Epithelial cell of proximal tubule (primary cell): ENCODE data around the gene ZNF579. TPM values are rescaled to one million over a fixed set of nuclear protein-coding genes. Genes with fewer than 3 reads are reported as not detected.

Source experiments
- DNase-seq: peaks from one replicate; pipeline ENCODE4 v3.0.0-alpha.2; 2011; ENCODE audit warnings: low read depth
- H3K4me3 ChIP-seq: 2 replicates; pipeline ENCODE4 v1.5.1; 2011; ENCODE audit warnings: low read depth, mild to moderate bottlenecking, low read length
- total RNA-seq: library from RNA; depleted of rRNA; stranded (reverse); fragments of >200 nt; gene quantifications from 2 replicates; pipeline ENCODE4 v1.2.3, GENCODE V29; 2015
- TF ChIP-seq, protein P1 (sequence below): conservative IDR thresholded peaks from 2 replicates; pipeline ENCODE4 v1.5.1; 2012; ENCODE audit warnings: low read depth, mild to moderate bottlenecking, low read length

ZNF579 gene
- total RNA-seq, 1 donor from 2014 or later = 10.0 TPM

DNA sequence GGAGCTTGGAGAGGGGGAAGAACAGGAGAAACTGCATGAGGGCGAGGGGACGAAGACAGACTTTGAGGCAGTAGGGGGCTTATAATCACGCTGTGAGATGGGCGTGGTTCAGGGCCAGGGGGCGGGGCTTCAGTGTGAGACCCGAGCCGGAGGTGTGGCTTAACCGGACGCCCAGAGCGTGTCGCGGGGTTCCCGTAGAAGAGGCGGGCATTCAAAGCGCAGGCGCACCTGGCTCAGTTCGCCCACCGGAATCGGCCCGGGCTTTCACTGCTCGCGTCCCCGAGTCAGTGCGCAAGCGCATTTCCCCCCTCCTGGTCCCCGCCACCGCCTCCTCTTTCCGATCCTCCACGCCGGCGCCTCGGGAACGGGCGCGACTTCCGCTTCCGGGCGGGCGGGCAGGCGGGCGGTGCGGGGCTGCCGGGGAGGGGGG lies 24.6 kb upstream of the ZNF579 start:
- H3K4me3 ChIP-seq = peak overlapping the region; percentile 86
- DNase-seq = no peak
- TF ChIP-seq, protein P1, sequence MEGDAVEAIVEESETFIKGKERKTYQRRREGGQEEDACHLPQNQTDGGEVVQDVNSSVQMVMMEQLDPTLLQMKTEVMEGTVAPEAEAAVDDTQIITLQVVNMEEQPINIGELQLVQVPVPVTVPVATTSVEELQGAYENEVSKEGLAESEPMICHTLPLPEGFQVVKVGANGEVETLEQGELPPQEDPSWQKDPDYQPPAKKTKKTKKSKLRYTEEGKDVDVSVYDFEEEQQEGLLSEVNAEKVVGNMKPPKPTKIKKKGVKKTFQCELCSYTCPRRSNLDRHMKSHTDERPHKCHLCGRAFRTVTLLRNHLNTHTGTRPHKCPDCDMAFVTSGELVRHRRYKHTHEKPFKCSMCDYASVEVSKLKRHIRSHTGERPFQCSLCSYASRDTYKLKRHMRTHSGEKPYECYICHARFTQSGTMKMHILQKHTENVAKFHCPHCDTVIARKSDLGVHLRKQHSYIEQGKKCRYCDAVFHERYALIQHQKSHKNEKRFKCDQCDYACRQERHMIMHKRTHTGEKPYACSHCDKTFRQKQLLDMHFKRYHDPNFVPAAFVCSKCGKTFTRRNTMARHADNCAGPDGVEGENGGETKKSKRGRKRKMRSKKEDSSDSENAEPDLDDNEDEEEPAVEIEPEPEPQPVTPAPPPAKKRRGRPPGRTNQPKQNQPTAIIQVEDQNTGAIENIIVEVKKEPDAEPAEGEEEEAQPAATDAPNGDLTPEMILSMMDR = no peak

DNA sequence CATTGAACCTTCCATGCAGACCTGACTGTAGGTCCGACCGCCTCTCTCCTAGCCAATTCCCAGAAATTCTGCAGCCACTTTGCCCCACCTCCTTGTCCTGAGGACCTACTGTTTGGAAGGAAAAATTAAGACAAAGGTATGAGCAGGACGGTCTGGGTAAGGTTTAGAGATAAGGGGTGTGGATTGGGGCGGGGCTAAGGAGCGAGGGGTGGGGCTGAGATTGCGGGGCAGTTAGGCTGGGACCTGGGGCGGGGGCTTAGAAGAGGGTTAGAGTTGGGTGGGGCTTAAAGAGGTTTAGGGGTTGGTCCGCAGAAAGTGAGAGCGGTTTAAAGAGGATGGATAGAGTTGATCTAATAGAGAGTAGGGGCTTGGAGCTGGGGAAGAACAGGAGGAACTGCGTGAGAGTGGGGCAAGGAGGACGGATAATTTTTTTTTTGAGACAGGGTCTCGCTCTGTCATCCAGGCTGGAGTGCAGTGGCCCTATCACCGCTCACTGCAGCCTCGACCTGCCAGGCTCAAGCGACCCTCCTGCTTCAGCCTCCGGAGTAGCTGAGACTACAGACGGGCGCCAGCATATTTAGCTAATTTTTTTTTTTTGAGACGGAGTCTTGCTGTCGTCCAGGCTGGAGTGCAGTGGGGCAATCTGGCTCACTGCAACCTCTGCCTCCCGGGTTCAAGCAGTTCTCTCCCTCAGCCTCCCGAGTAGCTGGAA lies 23.1 kb upstream of the ZNF579 start:
- H3K4me3 ChIP-seq = no peak overlapping the region
- DNase-seq = no peak
- TF ChIP-seq, protein P1 = no peak

DNA sequence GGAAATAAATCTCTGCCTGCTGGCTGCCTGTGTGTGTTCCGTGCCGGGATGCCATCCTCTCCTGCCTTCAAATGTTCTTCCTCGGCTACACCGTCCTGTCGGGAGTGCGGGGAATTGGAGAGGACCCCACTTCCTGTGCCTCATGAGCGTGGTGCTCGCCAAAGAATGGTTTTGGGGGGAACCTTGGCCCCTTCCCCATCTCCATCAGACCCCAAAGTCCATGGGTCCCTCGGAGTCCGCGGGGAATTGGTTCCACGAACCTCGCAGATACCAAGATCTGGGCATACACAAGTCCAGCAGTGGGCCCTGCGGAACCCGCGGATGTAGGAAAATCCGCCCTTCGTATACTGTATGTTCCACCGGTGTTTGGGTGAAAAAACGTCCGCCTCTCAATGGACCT lies 22.5 kb upstream of the ZNF579 start:
- no peak overlapping the region for H3K4me3 ChIP-seq
- TF ChIP-seq, protein P1 = no peak
- no peak for DNase-seq

DNA sequence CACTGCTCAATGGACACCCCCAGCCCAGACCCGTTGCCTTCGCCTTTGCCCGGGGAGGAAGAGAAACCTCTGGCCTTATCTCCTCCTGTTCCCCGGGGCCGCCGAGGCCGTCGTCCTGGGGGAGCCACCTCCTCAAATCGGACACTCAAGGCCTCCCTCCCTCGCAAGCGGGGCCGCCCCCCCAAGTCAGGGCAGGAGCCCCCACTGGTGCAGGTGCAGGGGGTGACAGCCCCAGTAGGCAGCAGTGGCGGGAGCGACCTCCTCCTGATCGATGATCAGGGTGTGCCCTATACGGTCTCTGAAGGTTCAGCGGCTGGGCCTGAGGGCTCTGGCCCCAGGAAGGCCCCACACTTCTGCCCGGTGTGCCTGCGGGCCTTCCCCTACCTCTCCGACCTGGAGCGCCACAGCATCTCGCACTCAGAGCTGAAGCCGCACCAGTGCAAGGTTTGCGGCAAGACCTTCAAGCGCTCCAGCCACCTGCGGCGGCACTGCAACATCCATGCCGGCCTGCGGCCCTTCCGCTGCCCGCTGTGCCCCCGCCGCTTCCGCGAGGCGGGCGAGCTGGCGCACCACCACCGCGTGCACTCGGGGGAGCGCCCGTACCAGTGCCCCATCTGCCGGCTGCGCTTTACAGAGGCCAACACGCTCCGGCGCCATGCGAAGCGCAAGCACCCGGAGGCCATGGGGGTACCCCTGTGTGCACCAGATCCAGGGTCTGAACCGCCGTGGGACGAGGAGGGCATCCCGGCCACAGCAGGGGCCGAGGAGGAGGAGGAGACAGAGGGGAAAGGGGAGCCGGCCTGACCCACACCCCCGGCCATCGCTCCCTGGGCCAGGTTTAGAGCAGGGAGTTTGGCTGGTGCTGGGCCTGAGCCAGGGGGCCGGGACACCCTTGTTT lies 21.7 kb upstream of the ZNF579 start:
- no peak overlapping the region for H3K4me3 ChIP-seq
- DNase-seq = no peak
- TF ChIP-seq, protein P1 = no peak

DNA sequence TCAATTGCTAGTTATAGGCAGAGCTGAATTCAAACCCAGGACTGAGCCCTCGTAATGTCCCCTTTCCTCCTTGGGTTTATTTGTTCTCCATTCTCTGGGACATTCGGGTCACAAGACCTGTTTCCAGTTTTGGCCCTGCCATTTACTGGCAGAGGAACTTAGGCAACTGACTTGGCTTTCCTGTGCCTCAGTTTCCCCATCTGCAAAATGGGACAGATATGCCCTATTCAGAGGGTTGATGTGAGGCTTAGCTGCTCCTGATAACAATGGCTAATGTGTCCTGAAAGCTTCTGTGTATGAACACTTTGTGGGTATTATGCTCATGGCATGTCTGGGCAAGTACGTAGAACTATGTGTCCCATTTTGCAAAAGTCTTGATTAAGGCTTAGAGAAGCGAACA lies 20.4 kb upstream of the ZNF579 start:
- peak overlapping the region; percentile 82 for H3K4me3 ChIP-seq
- TF ChIP-seq, protein P1 = no peak
- DNase-seq = no peak

DNA sequence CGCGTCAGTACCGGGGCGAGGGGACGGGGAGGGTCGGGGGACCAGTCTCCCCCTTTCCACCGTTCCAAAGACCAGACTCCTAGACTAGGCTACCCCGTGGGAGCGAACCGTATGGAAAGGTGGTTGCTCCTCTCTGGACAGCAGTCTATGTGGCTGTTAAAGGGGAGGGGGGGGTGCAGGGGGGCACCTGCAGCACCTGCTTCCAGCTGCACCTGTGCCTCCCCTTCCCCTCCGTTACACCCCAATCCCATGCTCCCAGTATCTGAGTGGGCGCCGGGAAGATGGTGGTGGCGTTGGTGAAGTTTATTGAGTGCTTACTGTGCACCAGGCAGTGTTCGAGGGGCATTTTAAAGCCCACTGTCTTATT lies 20.0 kb upstream of the ZNF579 start:
- no peak for DNase-seq
- H3K4me3 ChIP-seq = peak overlapping the region; percentile 82
- TF ChIP-seq, protein P1 = no peak
